Smooth muscle cell (in vitro differentiated cells): ENCODE data around the gene PARVB. TPM values are rescaled to one million over a fixed set of nuclear protein-coding genes. Genes with fewer than 3 reads are reported as not detected.

Experiments
- DNase-seq: peaks from one replicate; lab custom pipeline; 2025; ENCODE audit not compliant: unreplicated experiment; lab: John Stamatoyannopoulos, UW
- H2AFZ ChIP-seq: fragments of 200-600 bp; sonication (generic); 2 replicates; pipeline ENCODE4 v1.6.0; 2016; ENCODE audit warnings: antibody characterized with exemption, low read depth, mild to moderate bottlenecking
- H3F3A ChIP-seq: fragments of 200-600 bp; sonication (generic); 2 replicates; pipeline ENCODE4 v1.6.0; 2017; ENCODE audit warnings: antibody characterized with exemption, low read depth
- H3K27ac ChIP-seq: fragments of 200-600 bp; sonication (generic); 2 replicates; pipeline ENCODE4 v1.5.1; 2016; ENCODE audit warnings: low read depth, mild to moderate bottlenecking
- H3K27me3 ChIP-seq: fragments of 200-600 bp; sonication (generic); 2 replicates; pipeline ENCODE4 v1.6.1; 2016; ENCODE audit warnings: low read depth, mild to moderate bottlenecking
- H3K36me3 ChIP-seq: fragments of 200-600 bp; sonication (generic); 2 replicates; pipeline ENCODE4 v1.5.1; 2016; ENCODE audit warnings: low read depth
- H3K4me1 ChIP-seq: fragments of 200-600 bp; sonication (generic); 2 replicates; pipeline ENCODE4 v1.5.1; 2016; ENCODE audit warnings: low read depth
- H3K4me2 ChIP-seq: fragments of 200-600 bp; sonication (generic); 2 replicates; pipeline ENCODE4 v1.6.0; 2016; ENCODE audit warnings: mild to moderate bottlenecking
- H3K4me3 ChIP-seq: fragments of 200-600 bp; sonication (generic); 2 replicates; pipeline ENCODE4 v1.5.1; 2016; ENCODE audit warnings: mild to moderate bottlenecking
- H3K79me2 ChIP-seq: fragments of 200-600 bp; sonication (generic); 2 replicates; pipeline ENCODE4 v1.6.0; 2016; ENCODE audit warnings: low read depth, mild to moderate bottlenecking
- H3K9ac ChIP-seq: fragments of 200-600 bp; sonication (generic); 2 replicates; pipeline ENCODE4 v1.6.0; 2016; ENCODE audit warnings: low read depth
- H3K9me3 ChIP-seq: fragments of 200-600 bp; sonication (generic); replicated peaks from 2 replicates; pipeline ENCODE4 v1.5.1; 2016; ENCODE audit warnings: low read depth
- H4K20me1 ChIP-seq: fragments of 200-600 bp; sonication (generic); 2 replicates; pipeline ENCODE4 v1.6.0; 2016; ENCODE audit warnings: low read depth
- WGBS: methylation state at CpG from one replicate; pipeline ENCODE4 v1.1.7; 2016; ENCODE audit warnings: low lambda C conversion rate; 5-methylcytosine and 5-hydroxymethylcytosine counted together
- polyA plus RNA-seq: library from polyadenylated mRNA; unstranded; fragments of >200 nt; fragmentation: Nextera tagmentation; extraction: Ambion mirVana; gene quantifications from 2 replicates; pipeline ENCODE4 v1.2.1, GENCODE V29; 2016
- total RNA-seq: library from RNA; depleted of rRNA; stranded (reverse); fragments of >200 nt; gene quantifications from 2 replicates; pipeline ENCODE4 v1.2.3, GENCODE V29; 2014
- TF ChIP-seq, protein P1 (sequence below): fragments of 200-600 bp; sonication (generic); IDR thresholded peaks from 2 replicates; pipeline ENCODE4 v1.5.1; 2017; ENCODE audit warnings: borderline replicate concordance, mild to moderate bottlenecking, antibody characterized with exemption; ENCODE audit not compliant: insufficient read depth, poor library complexity, severe bottlenecking

The PARVB gene
- total and polyA plus RNA-seq, 2 experiments from 2014 or later: 35.1 to 36.6 TPM

DNA sequence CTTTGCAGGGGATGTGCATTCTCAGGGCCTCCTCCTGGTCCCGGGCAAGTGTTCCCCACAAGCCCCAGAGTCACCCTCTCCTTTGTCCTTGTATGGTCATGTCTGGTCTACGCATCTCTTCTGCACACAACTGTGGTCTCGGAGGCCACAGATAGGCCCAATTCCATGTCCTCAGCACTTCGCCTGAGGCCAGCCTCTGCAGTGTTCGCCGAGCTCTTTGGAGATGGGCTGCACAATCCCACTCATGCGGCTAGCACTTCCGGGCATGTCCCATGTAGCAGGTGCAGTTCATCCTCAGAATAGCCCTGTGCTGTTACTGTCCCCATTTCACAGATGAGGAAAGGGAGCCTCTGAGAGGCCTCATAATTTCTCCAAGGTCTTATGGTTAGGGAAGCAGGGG, 164.2 kb downstream of the PARVB start:
- no peaks in the 10 kb centered on the region for H3K9me3 ChIP-seq
- no peak overlapping the region for H3K4me3 ChIP-seq
- no peaks in the 10 kb centered on the region for H4K20me1 ChIP-seq
- DNase-seq: no peak
- no peaks in the 10 kb centered on the region for H3K4me1 ChIP-seq
- no peak overlapping the region for H2AFZ ChIP-seq
- H3K4me2 ChIP-seq: no peak overlapping the region
- TF ChIP-seq, protein P1, sequence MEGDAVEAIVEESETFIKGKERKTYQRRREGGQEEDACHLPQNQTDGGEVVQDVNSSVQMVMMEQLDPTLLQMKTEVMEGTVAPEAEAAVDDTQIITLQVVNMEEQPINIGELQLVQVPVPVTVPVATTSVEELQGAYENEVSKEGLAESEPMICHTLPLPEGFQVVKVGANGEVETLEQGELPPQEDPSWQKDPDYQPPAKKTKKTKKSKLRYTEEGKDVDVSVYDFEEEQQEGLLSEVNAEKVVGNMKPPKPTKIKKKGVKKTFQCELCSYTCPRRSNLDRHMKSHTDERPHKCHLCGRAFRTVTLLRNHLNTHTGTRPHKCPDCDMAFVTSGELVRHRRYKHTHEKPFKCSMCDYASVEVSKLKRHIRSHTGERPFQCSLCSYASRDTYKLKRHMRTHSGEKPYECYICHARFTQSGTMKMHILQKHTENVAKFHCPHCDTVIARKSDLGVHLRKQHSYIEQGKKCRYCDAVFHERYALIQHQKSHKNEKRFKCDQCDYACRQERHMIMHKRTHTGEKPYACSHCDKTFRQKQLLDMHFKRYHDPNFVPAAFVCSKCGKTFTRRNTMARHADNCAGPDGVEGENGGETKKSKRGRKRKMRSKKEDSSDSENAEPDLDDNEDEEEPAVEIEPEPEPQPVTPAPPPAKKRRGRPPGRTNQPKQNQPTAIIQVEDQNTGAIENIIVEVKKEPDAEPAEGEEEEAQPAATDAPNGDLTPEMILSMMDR: no peak
- no peaks in the 10 kb centered on the region for H3K36me3 ChIP-seq
- H3K9ac ChIP-seq: no peak overlapping the region
- WGBS: 95% methylated on average over 8 of the region's 8 CpGs
- H3K27me3 ChIP-seq: no peaks in the 10 kb centered on the region
- no peaks in the 10 kb centered on the region for H3K79me2 ChIP-seq
- H3K27ac ChIP-seq: no peak overlapping the region
- no peaks in the 10 kb centered on the region for H3F3A ChIP-seq

DNA sequence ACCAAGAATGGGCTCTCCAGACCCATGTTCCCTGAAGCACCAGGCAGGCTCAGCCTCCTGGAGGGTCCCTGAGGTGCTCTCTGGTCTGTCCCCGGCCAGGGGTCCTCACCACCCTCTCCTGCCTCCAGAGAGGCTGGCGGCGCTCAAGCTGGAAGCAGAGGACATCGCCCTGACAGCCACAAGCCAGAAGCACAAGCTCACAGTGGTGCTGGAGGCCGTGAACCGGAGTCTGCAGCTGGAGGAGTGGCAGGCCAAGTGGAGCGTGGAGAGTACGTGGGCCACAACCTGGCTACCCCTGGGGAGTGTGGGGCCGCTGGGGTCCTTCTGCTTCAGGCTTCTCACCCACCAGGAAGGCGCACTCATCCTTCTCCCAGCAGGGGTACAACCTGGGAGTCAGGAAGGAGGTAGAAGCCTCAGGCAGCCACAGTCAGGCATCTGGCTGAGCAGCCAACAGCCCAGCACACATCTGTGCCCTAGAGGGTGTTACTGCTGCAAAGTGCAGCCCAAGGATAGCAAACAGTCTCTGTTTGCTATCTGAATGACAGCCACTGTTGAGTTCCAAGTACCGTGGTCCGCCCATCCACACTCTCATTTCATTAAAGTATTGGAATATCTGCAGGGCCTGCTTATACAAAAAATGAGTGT, 165.0 kb downstream of the PARVB start:
- 96% methylated on average over 12 of the region's 12 CpGs for WGBS

DNA sequence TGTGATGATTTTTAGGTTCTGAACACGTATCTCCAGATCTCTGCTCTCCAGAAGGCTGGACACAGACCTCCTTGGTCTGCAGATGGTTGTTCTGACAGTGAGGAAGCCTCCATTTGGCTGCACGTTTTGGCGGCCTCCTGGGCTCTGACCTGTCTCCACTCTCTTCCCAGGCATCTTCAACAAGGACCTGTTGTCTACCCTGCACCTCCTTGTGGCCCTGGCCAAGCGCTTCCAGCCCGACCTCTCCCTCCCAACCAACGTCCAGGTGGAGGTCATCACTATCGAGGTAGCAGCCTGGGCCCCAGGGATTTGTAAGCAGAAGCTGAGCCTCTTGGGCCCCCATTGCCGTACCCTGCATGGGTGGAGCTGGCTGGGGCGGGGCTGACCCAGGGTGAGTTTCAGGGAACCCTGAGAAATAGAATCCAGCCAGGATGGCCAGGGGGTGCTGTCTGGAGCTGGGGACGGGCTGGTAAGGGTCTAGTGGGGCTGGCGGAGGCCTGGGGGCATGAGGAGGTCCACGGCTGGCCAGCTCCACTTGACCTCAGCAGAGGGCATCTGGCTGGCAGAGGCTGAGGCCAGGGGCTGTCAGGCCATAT, 166.4 kb downstream of the PARVB start:
- TF ChIP-seq, protein P1: no peak
- no peaks in the 10 kb centered on the region for H3K36me3 ChIP-seq
- no peaks in the 10 kb centered on the region for H3K4me1 ChIP-seq
- no peaks in the 10 kb centered on the region for H3K79me2 ChIP-seq
- H3K4me2 ChIP-seq: no peak overlapping the region
- no peak overlapping the region for H2AFZ ChIP-seq
- WGBS: 94% methylated on average over 12 of the region's 12 CpGs
- H3F3A ChIP-seq: no peaks in the 10 kb centered on the region
- H3K27me3 ChIP-seq: no peaks in the 10 kb centered on the region
- no peak overlapping the region for H3K4me3 ChIP-seq
- H4K20me1 ChIP-seq: no peaks in the 10 kb centered on the region
- no peak for DNase-seq
- no peaks in the 10 kb centered on the region for H3K9me3 ChIP-seq
- H3K27ac ChIP-seq: no peak overlapping the region
- H3K9ac ChIP-seq: no peak overlapping the region

More for the DNA sequence above, 165.0 kb downstream of the PARVB start:
- no peaks in the 10 kb centered on the region for H3K79me2 ChIP-seq
- H3K4me3 ChIP-seq: no peak overlapping the region
- no peak overlapping the region for H3K27ac ChIP-seq
- no peak overlapping the region for H3K9ac ChIP-seq
- H3F3A ChIP-seq: no peaks in the 10 kb centered on the region
- H3K4me2 ChIP-seq: no peak overlapping the region
- H4K20me1 ChIP-seq: no peaks in the 10 kb centered on the region
- H2AFZ ChIP-seq: no peak overlapping the region
- no peaks in the 10 kb centered on the region for H3K27me3 ChIP-seq
- TF ChIP-seq, protein P1: no peak
- H3K36me3 ChIP-seq: no peaks in the 10 kb centered on the region
- DNase-seq: no peak
- H3K4me1 ChIP-seq: no peaks in the 10 kb centered on the region
- H3K9me3 ChIP-seq: no peaks in the 10 kb centered on the region

DNA sequence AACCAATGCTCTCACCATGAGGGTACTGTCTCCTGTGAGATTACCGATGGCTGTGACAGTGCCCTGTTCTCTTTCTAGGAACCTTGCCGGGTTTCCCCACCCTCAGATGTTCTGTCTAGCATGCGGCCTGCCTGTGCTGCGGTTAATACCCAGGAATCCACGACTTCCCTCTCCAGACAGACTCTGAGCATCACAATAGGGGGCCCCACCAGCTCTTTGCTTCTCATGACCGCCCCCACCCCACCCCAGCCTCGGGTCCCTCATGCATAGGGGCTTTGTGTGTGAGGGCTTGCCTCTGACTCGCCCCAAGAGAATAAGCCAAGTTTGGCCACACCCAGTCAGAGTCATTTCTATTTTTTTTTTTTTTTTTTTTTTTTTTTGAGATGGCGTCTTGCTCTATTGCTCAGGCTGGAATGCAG, 166.9 kb downstream of the PARVB start:
- Histone ChIP-seq H3K36me3 (no peaks in the 10 kb centered on the region), H3K4me1 (no peaks in the 10 kb centered on the region), H2AFZ (no peak overlapping the region), H3K9me3 (no peaks in the 10 kb centered on the region), H4K20me1 (no peaks in the 10 kb centered on the region), H3F3A (no peaks in the 10 kb centered on the region), H3K27ac (no peak overlapping the region), H3K4me3 (no peak overlapping the region), H3K9ac (no peak overlapping the region), H3K4me2 (no peak overlapping the region), H3K79me2 (no peaks in the 10 kb centered on the region), H3K27me3 (no peaks in the 10 kb centered on the region)
- DNase-seq: no peak
- TF ChIP-seq, protein P1: no peak
- WGBS: 74% methylated on average over 8 of the region's 9 CpGs
